Stimulated activated naive CD4-positive, alpha-beta T cell (primary cell): ENCODE data around the gene ATP6V0A4.
"Not testable (repeated sequence)": the region's sequence is repeated elsewhere in the genome, so short reads cannot be mapped to it uniquely, and the experiment has no call there.

Experiments
- DNase-seq, 6 experiments: peaks; one replicate each; lab custom pipeline; 2025; lab: John Stamatoyannopoulos, UW

ATP6V0A4 gene

DNA sequence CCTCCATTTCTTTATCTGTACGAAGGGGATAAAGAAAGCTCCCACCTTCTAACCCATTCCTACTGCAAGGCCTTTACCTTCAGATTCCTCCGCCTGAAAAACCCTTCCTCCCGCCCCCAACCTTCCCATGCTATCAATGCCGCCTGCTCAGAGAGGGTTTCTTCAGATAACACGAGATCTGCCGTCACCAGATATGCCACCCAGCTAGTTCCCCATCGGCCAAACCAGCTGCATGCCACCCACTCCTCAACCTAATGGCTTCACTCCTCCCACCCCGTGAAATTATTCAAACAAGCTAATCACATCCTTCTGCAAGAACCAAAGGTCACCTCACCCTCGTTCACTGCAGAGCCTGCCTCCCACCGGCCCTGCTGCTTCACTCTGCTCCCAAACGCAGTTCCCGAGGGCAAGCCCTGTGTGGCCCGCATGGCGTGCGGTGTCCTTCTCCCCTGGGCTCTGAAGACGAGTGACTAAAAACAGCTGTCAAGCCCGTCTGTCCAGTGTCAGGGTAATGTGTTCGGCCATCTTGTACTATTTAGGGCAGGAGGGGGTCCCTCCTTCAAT, 47.0 kb downstream of the ATP6V0A4 start:
- no peak for DNase-seq

DNA sequence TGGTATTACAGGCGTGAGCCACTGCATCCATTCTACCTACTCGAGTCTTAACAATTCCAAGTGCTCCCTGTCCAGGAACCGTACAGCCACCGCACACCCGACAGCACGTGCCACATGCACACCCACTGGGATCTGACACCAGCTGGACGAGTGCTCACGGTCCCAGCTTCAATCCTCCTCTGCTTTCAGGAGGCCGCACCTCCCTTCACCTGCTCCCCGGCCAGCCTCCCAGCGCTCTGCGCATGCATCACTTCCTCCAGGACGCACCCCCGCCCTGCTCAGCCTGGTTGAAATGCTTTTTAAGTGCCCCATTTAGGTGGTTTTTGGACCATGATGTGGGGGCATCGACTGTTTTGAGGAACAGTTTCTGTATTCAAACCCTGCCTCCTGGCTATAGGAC, 47.5 kb downstream of the ATP6V0A4 start:
- no peak for DNase-seq

DNA sequence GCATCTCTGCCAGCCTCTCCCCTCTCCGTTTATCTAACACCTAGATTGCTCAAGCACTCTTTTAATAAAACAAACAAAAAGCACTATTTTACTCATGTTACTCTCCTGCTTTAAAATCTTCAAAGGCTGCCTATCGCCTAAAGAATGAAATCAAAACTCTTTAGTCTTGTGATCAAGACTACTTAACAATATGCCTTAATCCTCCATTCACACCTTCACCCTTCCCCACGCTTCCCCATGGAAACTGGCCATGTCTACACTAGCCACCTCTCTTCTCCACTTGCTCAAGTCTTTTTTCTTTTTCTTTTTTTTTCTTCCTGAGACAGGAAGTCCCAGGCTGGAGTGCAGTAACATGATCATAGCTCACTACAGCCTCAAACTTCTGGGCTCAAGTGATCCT, 48.0 kb downstream of the ATP6V0A4 start:
- peak in 1 of 6 experiments; percentile 8 for DNase-seq

DNA sequence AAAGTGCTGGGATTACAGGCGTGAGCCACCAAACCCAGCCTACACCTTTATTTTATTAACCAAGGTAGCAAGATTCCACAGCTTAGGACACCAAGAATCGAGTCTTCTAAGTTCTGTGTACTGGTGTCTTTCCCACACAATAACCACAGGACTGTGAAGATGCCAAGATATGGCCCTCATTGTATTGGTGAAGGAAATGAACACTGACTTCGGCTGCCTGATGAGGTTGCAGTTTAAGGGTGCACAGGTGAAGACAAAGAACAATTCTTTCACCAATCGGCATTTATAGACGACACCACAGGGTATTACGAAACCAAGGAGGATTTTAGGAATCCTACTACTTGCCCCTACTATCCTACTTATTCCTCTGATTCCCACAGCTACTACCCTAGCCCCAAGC, 49.3 kb downstream of the ATP6V0A4 start:
- no peak for DNase-seq

DNA sequence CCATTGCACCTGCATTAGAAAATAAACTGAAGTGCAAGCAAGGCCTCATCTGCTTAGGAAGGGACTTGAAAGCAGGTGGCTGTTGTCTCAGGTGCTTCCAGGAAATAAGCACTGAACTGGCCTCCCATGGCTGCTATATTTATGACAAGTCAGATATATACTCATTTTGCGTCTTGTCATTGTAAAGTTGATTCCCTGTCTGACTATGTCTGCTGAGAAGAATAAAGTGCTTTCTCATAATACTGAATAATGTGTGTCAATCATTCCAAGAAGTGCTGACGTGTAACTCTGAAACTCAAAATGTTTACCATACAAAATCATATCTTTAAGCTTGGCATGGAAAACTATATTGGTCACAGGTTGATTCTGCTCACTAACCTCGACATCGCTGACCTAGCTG, 51.9 kb downstream of the ATP6V0A4 start:
- no peak for DNase-seq

DNA sequence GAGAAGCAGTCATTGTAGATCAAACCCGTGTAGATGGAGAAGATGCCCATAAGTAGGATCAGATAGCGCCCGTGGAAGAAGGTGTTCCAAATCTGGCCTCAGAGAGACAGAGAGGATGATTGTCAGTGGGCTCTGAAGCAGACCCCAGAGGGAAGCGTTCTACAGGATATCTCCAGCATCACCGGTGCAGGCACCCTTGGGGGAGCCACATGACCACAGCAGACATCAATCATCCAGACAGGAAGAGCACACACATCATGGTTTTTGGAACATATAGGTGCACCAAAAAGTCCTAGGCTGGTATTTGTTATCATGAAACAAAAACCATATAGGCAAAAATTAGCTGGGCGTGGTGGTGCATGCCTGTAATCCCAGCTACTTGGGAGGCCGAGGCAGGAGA, 52.8 kb downstream of the ATP6V0A4 start:
- DNase-seq, result no peak

DNA sequence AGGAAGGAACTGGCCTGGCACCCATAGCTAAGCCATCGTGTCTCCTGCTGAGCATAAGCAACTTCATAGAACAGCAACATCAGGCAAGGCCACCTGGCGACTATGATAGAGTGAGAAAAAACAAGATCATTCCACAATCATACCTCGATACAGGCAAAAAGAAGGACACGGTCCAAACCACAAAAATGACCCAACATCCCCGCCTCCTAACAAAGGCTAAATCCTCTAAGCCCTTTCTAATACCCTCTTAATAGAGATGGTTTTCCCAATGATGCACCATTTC, 56.6 kb downstream of the ATP6V0A4 start:
- no peak for DNase-seq

DNA sequence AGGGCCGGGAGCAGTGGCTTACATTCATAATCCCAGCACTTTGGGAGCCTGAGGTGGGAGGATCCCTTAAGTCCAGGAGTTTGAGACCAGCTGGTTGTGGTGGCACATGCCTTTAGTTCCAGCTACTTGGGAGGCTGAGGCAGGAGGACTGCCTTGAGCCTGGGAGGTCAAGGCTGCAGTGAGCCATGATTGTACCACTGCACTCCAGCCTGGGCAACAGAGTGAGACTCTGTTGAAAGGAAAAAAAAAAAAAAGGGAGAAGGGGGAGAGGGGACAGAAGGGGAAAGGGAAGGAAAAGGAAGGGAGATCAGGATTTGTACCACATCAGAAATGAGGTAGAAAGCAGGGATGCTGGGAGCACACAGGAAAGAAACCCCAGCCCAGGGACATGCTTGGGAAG, 58.1 kb downstream of the ATP6V0A4 start:
- no peak for DNase-seq

DNA sequence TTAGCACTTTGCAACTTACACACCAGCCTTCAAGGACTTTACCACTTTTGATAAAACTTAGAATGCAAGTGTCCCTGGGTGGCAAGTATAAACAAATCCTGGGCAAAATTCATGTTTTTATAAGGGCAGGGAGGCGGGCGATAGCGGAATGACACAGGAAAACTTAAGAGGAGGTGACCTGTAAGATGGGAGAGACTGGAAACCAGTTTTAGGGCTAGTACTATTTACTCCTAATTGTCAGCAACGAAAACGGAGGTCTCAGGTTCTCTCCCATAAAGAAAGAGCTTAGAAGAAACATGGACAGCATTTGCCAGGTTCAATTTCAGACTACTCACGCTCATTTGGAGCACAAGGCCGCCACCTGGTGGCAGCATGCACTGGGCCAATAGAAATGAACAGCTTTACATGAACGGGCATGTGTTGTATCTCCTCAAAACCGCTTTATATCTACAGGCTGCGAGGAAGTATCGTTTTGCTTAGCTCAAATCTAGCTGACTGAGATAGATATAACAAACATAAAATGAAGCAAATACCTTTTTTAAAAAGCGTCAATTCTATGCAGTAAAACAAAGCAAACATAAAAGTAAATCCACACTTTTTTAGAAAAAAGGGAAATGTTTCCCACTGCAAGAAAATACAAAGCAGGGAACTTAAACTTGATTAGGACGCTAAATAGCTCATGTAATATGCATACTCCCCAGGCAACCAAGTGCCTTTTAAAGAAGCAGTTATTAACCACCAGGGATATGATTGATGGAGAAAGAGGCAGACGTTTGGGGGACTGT, 59.3 kb downstream of the ATP6V0A4 start:
- DNase-seq, result peak; percentile 64 to 87 (median 76)

DNA sequence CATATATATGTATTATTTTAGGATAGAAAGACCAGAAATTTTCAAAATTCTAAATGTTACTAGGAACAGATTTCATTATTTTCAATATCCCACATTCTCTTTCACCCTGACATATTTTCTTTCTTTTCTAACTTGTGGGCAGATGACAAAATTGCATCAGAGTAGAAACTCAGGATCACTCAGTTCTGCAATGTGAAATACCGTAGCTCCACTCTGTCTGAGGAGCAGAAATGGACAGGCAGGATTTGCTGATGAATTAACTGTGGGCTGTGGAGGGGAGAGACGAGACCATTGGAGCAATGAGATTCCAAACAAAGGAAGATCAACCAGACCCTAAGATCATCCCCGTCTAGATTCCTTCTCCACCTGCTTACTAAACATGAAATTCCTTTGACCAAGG, 59.9 kb downstream of the ATP6V0A4 start:
- no peak for DNase-seq

DNA sequence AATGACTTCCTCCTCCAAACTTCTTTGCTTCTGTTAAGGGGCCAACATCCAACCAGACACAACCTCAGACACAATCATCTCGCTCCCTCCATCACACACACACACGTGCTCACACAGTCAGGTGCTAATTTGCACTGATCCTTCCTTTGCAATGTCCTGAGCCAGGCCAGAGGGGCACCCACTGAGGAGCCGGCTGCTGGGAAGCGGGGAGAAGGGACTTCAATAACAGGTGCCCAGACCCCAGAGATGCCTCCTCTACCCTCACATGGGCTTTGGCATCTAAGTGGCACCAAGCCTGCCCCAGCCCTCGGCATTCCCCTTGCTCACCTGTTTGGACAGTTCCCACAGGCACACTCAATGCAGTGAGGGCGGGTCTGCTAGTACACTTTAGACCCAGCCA, 62.6 kb downstream of the ATP6V0A4 start:
- no peak for DNase-seq

DNA sequence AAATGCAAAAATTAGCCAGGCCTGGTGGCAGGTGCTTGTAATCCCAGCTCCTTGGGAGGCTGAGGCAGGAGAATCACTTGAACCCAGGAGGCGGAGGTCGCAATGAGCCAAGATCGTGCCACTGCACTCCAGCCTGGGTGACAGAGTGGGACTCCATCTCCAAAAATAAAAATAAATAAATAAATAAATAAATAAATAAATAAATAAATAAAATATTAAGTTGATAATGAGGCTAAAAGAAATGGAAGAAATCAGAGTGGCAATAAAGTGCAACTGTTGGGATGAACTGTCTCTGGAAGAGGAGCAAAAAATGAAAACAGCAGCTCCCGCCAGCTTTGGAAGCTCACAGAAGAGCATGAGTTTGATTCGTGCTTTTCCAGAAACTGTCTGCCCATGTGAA, 66.3 kb downstream of the ATP6V0A4 start:
- not testable (repeated sequence) for DNase-seq

DNA sequence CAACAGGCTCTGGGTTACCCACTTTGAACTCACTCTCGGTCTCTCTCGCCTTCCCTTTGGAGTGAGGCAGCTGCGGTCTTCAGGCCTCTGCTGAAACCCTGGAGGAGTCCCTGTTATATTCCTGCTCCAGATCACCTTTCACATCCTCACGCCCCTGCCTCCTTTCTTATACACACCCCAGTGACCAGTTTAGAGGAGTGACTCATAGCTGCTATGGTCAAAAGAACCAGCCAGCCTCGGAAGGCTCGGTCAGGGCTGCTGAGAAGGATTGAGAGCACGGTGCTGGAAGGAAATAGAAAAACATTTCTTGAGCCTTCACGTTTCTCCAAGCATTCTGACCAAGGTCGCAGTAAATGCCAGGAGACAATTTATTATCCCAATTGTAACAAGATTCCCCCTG, 68.6 kb downstream of the ATP6V0A4 start:
- no peak for DNase-seq

DNA sequence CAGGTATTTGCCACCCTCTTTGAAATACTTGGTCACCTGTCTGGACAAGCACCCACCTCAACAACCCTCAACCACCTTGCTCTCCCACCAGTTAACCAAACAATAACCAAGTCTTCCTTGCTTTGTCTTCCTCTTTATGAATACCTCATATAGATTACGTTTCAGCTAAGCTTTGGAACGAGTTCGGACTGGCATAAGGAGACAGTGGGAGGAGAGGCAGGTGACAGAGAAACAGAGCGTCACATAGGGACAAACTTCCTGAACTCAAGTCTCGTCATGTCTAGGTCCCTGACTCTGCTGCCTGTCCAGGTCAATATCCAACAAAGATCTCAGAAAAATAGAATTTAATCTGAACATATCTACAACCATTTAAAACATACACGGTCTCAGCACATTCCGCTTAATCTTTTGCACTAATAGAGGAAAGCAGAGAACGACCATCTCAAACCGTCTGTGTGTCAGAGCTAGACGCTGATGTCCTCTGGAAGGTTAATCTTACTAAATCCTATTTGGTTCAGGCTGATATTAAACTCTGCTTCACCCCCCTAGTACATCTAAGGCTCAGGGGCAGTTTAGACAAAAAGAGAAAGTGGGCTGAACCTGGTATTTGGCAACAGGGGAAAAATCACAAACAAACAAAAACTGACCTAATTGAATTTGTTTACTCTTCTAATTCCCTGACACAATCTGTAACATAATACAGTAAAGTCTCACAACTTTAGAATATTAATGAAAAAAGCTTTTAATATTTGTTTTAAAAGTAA, 70.5 kb downstream of the ATP6V0A4 start:
- no peak for DNase-seq

DNA sequence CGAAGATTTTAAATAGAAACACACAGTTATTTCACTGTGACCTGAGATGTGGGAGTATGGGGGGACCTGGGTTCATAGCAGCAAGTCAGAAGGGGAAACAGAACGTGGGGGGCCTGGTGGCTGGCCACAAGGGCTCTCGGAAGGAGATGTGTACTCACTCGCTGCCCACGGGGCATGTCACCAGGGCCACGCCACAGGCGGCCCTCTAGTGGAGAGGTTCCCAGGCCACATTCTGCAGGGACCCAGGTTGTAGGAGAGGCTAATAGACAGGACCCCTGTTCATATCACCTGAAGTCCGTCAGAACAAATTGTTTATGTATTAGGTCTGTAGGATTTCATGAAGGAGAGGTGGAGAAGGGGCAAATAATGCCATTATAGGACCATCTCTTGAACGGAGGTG, 71.7 kb downstream of the ATP6V0A4 start:
- no peak for DNase-seq

DNA sequence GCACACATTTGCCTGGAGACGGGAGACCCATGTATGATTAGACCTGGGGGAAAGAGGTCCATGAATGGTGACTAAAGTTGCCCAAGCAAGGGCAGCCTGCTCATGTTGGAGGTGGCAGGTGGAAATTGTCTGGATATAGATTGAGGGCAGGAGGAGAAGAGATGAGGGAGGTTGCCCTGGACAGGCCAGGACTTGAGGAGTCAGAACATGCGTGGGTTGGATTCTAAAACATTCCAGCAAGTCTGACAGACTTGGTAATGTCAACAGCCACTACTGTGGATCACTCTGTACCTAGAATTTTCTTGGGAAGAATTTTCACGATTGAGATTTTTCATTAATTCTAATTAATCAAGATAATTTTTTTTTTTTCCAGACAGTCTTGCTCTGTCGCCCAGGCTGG, 77.7 kb downstream of the ATP6V0A4 start:
- peak in 4 of 6 experiments; percentile 9 to 92 (median 87) for DNase-seq

DNA sequence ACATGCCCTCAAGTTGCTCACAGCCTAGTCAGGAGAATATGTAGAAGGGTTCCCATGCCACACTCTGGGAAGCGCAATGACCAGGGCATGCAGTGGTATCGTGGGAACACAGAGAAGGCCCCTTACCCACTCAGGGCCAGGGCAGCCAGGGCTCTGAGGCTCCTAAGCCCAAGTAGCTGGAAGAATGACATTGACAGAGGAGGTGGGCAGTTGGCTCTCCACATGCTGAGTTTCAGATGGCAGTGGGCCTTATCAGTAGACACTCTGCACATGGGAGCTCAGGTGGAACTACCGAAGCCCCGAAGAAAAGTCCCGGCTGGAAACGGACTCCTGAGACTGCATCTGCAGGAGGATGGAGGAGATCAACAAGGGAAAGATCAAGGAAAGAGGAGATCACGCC, 81.1 kb downstream of the ATP6V0A4 start:
- no peak for DNase-seq

DNA sequence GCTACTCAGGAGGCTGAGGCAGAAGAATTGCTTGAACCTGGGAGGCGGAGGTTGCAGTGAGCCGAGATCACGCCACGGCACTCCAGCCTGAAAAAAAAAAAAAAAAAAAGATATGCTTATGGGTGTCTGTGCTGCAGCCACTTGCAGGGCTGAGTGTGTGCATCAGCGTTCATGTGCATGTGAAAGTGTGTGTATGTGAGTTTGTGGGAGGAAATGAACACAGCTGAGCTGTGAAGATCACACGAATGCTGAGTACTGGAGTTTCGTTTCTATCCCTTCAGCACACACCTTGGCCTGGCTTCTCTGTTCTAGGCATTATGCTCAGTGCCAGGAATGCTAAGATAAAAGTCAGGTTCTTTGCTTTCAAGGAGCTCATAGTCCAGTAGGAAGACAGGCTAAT, 84.8 kb downstream of the ATP6V0A4 start:
- no peak for DNase-seq

DNA sequence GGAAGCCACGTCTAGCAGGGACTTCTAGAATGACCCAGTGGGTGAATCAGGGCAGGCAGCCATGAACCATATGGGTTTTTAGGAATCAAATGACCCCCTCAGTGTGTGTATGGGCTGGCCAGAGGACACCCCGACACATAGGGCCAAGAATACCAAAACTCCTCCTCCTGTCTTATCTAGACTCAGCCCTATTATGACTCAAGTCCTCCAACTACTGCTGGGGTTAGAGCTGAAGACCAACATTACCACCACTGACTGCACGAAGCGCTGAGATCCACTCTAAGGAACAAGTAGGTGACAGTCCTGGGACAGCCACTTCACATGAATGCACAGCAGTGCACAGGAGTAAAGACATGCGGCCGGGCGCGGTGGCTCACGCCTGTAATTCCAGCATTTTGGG, 85.3 kb downstream of the ATP6V0A4 start:
- DNase-seq, result no peak

DNA sequence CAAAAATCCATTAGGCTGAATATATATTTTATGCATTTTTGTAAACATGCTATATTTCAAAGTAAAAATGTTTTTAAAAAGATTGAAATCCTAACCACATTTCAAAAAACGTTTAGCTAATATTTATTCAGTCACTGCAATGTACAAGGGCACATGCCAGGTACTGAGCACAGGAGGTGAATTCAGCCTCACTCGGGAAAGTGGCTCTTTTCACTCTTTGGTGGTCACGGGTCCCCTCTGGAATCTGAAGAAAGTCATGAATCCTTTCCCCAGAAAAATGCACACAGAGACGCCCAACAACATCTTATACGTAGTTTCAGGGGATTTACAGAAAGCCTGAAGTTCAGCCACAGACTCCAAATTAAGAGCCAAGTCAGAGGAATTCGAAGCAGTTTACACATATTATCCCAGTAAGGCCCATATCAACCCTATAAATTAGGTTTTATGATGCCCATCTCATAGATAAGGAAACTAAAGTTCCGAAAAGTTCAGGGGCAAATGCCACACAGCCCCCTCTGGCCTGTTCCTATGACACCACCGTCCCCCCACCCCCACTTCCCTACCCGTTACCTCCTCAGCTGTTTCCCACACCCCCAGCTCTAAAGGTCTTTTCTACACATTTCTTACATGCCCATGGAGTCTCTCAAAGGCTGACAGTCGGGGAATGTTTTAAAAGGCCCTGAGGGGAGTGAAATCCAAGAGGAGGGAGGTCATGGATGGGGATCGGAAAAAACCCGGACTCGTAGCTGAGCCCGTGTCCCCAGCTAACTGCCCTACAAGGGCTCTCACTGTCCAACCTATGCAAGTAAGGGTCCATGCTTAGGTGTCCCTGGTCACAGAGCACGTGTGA, 87.2 kb downstream of the ATP6V0A4 start:
- no peak for DNase-seq

DNA sequence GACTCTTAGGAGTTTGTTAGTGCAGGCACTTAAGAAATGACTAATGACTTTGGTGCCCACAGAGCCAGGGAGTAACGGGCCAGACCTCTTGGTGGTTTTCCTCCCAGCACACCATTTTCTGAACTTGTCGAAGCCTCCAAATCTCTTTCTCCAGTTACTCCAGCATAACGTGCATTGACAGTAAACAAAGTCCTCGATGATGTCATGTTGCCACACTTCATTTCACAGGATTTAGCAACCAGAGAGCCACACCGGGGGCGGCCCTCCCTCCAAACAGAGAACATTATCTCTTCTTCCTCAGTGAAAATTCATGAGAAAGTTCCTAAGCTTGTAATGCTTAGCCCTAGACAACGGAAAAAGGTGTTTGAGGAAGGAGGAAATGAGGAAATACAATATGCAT, 92.8 kb downstream of the ATP6V0A4 start:
- no peak for DNase-seq

DNA sequence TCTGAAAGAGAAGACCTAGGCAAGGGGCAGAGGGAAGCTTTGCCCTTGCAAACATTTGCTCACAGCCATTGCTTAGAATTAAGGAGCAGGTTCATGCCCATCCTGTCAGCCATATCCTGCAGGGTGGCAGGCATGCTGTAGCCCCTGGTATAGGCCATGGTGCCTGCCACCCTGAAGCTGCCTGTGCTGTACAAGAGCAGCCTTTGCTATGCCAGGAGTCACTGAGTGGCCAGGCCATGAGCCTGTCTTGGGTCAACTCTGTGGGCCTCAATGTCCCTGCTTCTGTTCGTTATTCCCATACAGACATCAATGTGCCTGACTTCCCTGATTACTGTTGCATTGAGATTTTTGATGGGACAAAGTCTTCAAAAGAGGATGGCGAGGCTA, 96.5 kb downstream of the ATP6V0A4 start:
- no peak for DNase-seq
